ENCODE measurements around the gene CCPG1.
"Not testable (repeated sequence)": the region's sequence is repeated elsewhere in the genome, so short reads cannot be mapped to it uniquely, and the experiment has no call there.

DNA sequence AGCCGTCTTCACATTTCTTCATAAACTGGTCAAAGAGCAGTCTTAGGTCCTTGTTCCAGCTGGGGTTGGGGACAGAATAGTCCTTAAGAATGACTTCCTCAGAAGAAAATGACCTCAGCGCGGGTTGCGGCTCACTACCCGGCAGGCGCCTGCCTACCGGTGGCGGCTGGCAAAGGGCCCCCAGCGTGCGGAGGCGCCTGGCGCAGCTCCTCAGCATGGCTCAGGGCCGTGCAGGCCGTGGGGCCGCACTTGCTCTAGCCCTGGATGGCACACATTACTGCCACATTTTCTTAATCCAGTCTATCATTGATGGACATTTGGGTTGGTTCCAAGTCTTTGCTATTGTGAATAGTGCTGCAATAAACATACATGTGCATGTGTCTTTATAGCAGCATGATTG lies 35.0 kb upstream of the CCPG1 start:
- TF ChIP-seq, protein P1, sequence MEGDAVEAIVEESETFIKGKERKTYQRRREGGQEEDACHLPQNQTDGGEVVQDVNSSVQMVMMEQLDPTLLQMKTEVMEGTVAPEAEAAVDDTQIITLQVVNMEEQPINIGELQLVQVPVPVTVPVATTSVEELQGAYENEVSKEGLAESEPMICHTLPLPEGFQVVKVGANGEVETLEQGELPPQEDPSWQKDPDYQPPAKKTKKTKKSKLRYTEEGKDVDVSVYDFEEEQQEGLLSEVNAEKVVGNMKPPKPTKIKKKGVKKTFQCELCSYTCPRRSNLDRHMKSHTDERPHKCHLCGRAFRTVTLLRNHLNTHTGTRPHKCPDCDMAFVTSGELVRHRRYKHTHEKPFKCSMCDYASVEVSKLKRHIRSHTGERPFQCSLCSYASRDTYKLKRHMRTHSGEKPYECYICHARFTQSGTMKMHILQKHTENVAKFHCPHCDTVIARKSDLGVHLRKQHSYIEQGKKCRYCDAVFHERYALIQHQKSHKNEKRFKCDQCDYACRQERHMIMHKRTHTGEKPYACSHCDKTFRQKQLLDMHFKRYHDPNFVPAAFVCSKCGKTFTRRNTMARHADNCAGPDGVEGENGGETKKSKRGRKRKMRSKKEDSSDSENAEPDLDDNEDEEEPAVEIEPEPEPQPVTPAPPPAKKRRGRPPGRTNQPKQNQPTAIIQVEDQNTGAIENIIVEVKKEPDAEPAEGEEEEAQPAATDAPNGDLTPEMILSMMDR (IDR thresholded peaks at IDR 0.05; ENCODE audit: insufficient read depth, low read depth, low read length) = not testable (repeated sequence)
- TF ChIP-seq EZH2 (IDR thresholded peaks at IDR 0.05; ENCODE audit: insufficient read depth, low read length) = not testable (repeated sequence)

Measured in astrocyte (in vitro differentiated cells and primary cell).